Measurements from ENCODE around the gene UBASH3B.

UBASH3B gene

GRCh38 chr11:122799406-122800105 is 144.0 kb downstream of the UBASH3B start:
- no peak for DNase-seq (ENCODE audit: extremely low read depth, insufficient read length)
- Histone ChIP-seq H3K36me3 (ENCODE audit: control insufficient read depth, insufficient read depth, low read length) (no peaks in the 10 kb centered on the region), H3K27me3 (replicated peaks; ENCODE audit: control insufficient read depth, insufficient read depth, low read length) (no peaks in the 10 kb centered on the region), H3K4me3 (replicated peaks; ENCODE audit: low read depth, low read length) (no peak overlapping the region)
- no peak for TF ChIP-seq CTCF (IDR thresholded peaks at IDR 0.05; ENCODE audit: insufficient read depth, low read length, poor library complexity, severe bottlenecking)

- no peak for TF ChIP-seq CTCF (IDR thresholded peaks at IDR 0.05; ENCODE audit: insufficient read depth, low read length, poor library complexity, severe bottlenecking)
- H3K4me3 ChIP-seq (replicated peaks; ENCODE audit: low read depth, low read length), result no peak overlapping the region
- DNase-seq (ENCODE audit: extremely low read depth, insufficient read length), result no peak
- no peaks in the 10 kb centered on the region for H3K27me3 ChIP-seq (replicated peaks; ENCODE audit: control insufficient read depth, insufficient read depth, low read length)
- no peaks in the 10 kb centered on the region for H3K36me3 ChIP-seq (ENCODE audit: control insufficient read depth, insufficient read depth, low read length)
Measured at GRCh38 chr11:122802876-122803275, 147.4 kb downstream of the UBASH3B start.

DNA sequence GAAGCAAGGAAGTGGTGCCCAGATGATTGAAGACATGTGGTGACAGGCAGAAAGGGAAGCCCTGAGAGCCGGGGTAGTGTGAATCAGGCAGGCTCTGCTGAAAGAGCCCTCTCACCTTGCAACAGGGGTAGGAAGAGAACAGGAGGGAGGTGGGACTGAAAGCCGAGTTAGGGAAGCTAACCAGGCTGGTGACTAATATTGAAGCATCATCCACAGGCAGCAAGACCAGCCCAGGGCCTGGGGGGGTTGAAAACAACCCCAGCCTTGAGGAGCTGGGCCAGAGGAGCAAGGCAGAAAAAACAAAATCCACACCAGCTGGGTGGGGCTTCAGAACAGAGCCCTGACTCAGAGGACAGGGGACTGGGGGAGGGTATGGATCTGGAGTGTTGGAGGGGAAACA is 147.8 kb downstream of the UBASH3B start:
- no peak for DNase-seq (ENCODE audit: extremely low read depth, insufficient read length)
- Histone ChIP-seq H3K36me3 (ENCODE audit: control insufficient read depth, insufficient read depth, low read length) (no peaks in the 10 kb centered on the region), H3K27me3 (replicated peaks; ENCODE audit: control insufficient read depth, insufficient read depth, low read length) (no peaks in the 10 kb centered on the region), H3K4me3 (replicated peaks; ENCODE audit: low read depth, low read length) (no peak overlapping the region)
- TF ChIP-seq CTCF (IDR thresholded peaks at IDR 0.05; ENCODE audit: insufficient read depth, low read length, poor library complexity, severe bottlenecking), result no peak

GRCh38 chr11:122803716-122804115 is 148.2 kb downstream of the UBASH3B start:
- no peaks in the 10 kb centered on the region for H3K27me3 ChIP-seq (replicated peaks; ENCODE audit: control insufficient read depth, insufficient read depth, low read length)
- TF ChIP-seq CTCF (IDR thresholded peaks at IDR 0.05; ENCODE audit: insufficient read depth, low read length, poor library complexity, severe bottlenecking), result no peak
- H3K4me3 ChIP-seq (replicated peaks; ENCODE audit: low read depth, low read length), result no peak overlapping the region
- no peak for DNase-seq (ENCODE audit: extremely low read depth, insufficient read length)
- H3K36me3 ChIP-seq (ENCODE audit: control insufficient read depth, insufficient read depth, low read length), result no peaks in the 10 kb centered on the region

- Histone ChIP-seq H3K27me3 (replicated peaks; ENCODE audit: control insufficient read depth, insufficient read depth, low read length) (no peaks in the 10 kb centered on the region), H3K36me3 (ENCODE audit: control insufficient read depth, insufficient read depth, low read length) (no peaks in the 10 kb centered on the region), H3K4me3 (replicated peaks; ENCODE audit: low read depth, low read length) (no peak overlapping the region)
- TF ChIP-seq CTCF (IDR thresholded peaks at IDR 0.05; ENCODE audit: insufficient read depth, low read length, poor library complexity, severe bottlenecking), result no peak
- no peak for DNase-seq (ENCODE audit: extremely low read depth, insufficient read length)
Measured at GRCh38 chr11:122804161-122804560, 148.6 kb downstream of the UBASH3B start.

GRCh38 chr11:122804796-122805195 is 149.3 kb downstream of the UBASH3B start:
- no peak for DNase-seq (ENCODE audit: extremely low read depth, insufficient read length)
- H3K4me3 ChIP-seq (replicated peaks; ENCODE audit: low read depth, low read length), result no peak overlapping the region
- no peaks in the 10 kb centered on the region for H3K36me3 ChIP-seq (ENCODE audit: control insufficient read depth, insufficient read depth, low read length)
- no peaks in the 10 kb centered on the region for H3K27me3 ChIP-seq (replicated peaks; ENCODE audit: control insufficient read depth, insufficient read depth, low read length)
- no peak for TF ChIP-seq CTCF (IDR thresholded peaks at IDR 0.05; ENCODE audit: insufficient read depth, low read length, poor library complexity, severe bottlenecking)

All from GM06990 (cell line).